Urinary bladder (tissue), 4 donors: ENCODE data around the gene GABRA5. TPM values are rescaled to one million over a fixed set of nuclear protein-coding genes. Genes with fewer than 3 reads are reported as not detected.
A peak's percentile ranks its signal among the peaks of the same experiment; 100 is the strongest.

ENCODE experiments used
- DNase-seq: peaks from one replicate; pipeline ENCODE4 v3.0.0-alpha.2; 2015; ENCODE audit errors: extremely low spot score
- H3K27ac ChIP-seq: one replicate; pipeline ENCODE4 v1.5.1; 2013; ENCODE audit warnings: low read depth, mild to moderate bottlenecking, moderate library complexity
- H3K36me3 ChIP-seq: one replicate; pipeline ENCODE4 v1.6.1; 2013; ENCODE audit warnings: mild to moderate bottlenecking, moderate library complexity; ENCODE audit not compliant: insufficient read depth
- H3K4me1 ChIP-seq: one replicate; pipeline ENCODE4 v1.6.1; 2013; ENCODE audit warnings: mild to moderate bottlenecking, moderate library complexity; ENCODE audit not compliant: insufficient read depth
- H3K4me3 ChIP-seq: one replicate; pipeline ENCODE4 v1.5.1; 2013; ENCODE audit warnings: low read depth, low read length
- WGBS: extraction: QIAGEN DNeasy Blood & Tissue Kit; methylation state at CpG from one replicate; pipeline ENCODE4 v1.1.7; 2013; 5-methylcytosine and 5-hydroxymethylcytosine counted together
- polyA plus RNA-seq: library from polyadenylated mRNA; stranded (reverse); fragments of 200-250 nt; gene quantifications from one replicate; pipeline ENCODE4 v1.2.3, GENCODE V29; 2013
- total RNA-seq: library from RNA; depleted of rRNA; stranded (reverse); fragments of >200 nt; gene quantifications from one replicate; pipeline ENCODE4 v1.2.3, GENCODE V29; 2014
- donor health status: healthy with polysubstance abuse.
- donor health status: healthy.

GABRA5 gene
- total and polyA plus RNA-seq, 2 donors = 0.35 to 0.85 TPM

- peaks cover 1% of the 10 kb centered on the region for H3K4me1 ChIP-seq
- H3K4me3 ChIP-seq = no peak overlapping the region
- 1% methylated on average over 48 of the region's 48 CpGs for WGBS
- no peaks in the 10 kb centered on the region for H3K36me3 ChIP-seq
- H3K27ac ChIP-seq = no peak overlapping the region
- no peak for DNase-seq
These were observed 100.9 kb downstream of the GABRA5 start for GRCh38 chr15:26967719-26968269.

GRCh38 chr15:26968806-26969205 is 101.9 kb downstream of the GABRA5 start:
- Histone ChIP-seq H3K36me3 (no peaks in the 10 kb centered on the region), H3K27ac (no peak overlapping the region), H3K4me3 (no peak overlapping the region), H3K4me1 (peaks cover 1% of the 10 kb centered on the region)
- no peak for DNase-seq
- WGBS = 73% methylated on average over 2 of the region's 2 CpGs

- peaks cover 1% of the 10 kb centered on the region for H3K4me1 ChIP-seq
- peak within 1 kb of the TSS; percentile 0 for H3K4me3 ChIP-seq
- 2% methylated on average over 33 of the region's 33 CpGs for WGBS
- no peak within 1 kb of the TSS for H3K27ac ChIP-seq
- H3K36me3 ChIP-seq = no peaks in the 10 kb centered on the region
- DNase-seq = no peak
These were observed 103.9 kb downstream of the GABRA5 start, which contains the start of gene GABRG3 for GRCh38 chr15:26970712-26971210. GABRG3 (plus strand) TSS chr15:26971181.

- WGBS = 4% methylated on average over 72 of the region's 72 CpGs
These were observed 104.6 kb downstream of the GABRA5 start for GRCh38 chr15:26971271-26972018.

GRCh38 chr15:26972636-26973035 is 105.8 kb downstream of the GABRA5 start:
- Histone ChIP-seq H3K4me3 (no peak overlapping the region), H3K36me3 (no peaks in the 10 kb centered on the region), H3K27ac (no peak overlapping the region), H3K4me1 (peaks cover 1% of the 10 kb centered on the region)
- no peak for DNase-seq
- 55% methylated on average over 2 of the region's 2 CpGs for WGBS

More at GRCh38 chr15:26971271-26972018, 104.6 kb downstream of the GABRA5 start:
- H3K36me3 ChIP-seq = no peaks in the 10 kb centered on the region
- H3K4me1 ChIP-seq = peaks cover 1% of the 10 kb centered on the region
- no peak for DNase-seq
- peak overlapping the region; percentile 0 for H3K4me3 ChIP-seq
- no peak overlapping the region for H3K27ac ChIP-seq

GRCh38 chr15:26974120-26974780 is 107.4 kb downstream of the GABRA5 start:
- Histone ChIP-seq H3K4me3 (no peak overlapping the region), H3K4me1 (peaks cover 1% of the 10 kb centered on the region), H3K36me3 (no peaks in the 10 kb centered on the region), H3K27ac (no peak overlapping the region)
- peak; percentile 15 for DNase-seq
- WGBS = 23% methylated on average over 9 of the region's 9 CpGs

- no peaks in the 10 kb centered on the region for H3K4me1 ChIP-seq
These were observed 114.6 kb downstream of the GABRA5 start for GRCh38 chr15:26981492-26981891.

GRCh38 chr15:26983822-26984221 is 117.0 kb downstream of the GABRA5 start:
- Histone ChIP-seq H3K4me3 (no peak overlapping the region), H3K4me1 (no peaks in the 10 kb centered on the region), H3K27ac (no peak overlapping the region), H3K36me3 (no peaks in the 10 kb centered on the region)
- 82% methylated on average over 8 of the region's 8 CpGs for WGBS
- no peak for DNase-seq

More at GRCh38 chr15:26981492-26981891, 114.6 kb downstream of the GABRA5 start:
- no peaks in the 10 kb centered on the region for H3K36me3 ChIP-seq
- H3K4me3 ChIP-seq = no peak overlapping the region
- WGBS = 90% methylated on average over 4 of the region's 4 CpGs
- DNase-seq = no peak
- no peak overlapping the region for H3K27ac ChIP-seq

GRCh38 chr15:26985050-26985449 is 118.2 kb downstream of the GABRA5 start:
- DNase-seq = no peak
- Histone ChIP-seq H3K36me3 (no peaks in the 10 kb centered on the region), H3K27ac (no peak overlapping the region), H3K4me1 (no peaks in the 10 kb centered on the region), H3K4me3 (no peak overlapping the region)
- WGBS = 89% methylated on average over 4 of the region's 4 CpGs

- no peak overlapping the region for H3K4me3 ChIP-seq
- DNase-seq = no peak
- no peak overlapping the region for H3K27ac ChIP-seq
- no peaks in the 10 kb centered on the region for H3K36me3 ChIP-seq
- no peaks in the 10 kb centered on the region for H3K4me1 ChIP-seq
- 90% methylated on average over 2 of the region's 2 CpGs for WGBS
These were observed 129.4 kb downstream of the GABRA5 start for GRCh38 chr15:26996250-26996649.

Other genes starting within 250 kb of the GABRA5 start
- 2.3 TPM for gene GABRB3, start 94.0 kb upstream of the GABRA5 start, total RNA-seq
- gene GABRB3, start 94.0 kb upstream of the GABRA5 start, polyA plus RNA-seq = 2.5 TPM
- gene GABRG3, start 104.1 kb downstream of the GABRA5 start, total RNA-seq = 1.5 TPM
- gene GABRG3, start 104.1 kb downstream of the GABRA5 start, polyA plus RNA-seq = not detected